Breast epithelium (tissue), 3 donors: ENCODE measurements around the gene ERGIC1.

ENCODE experiments used
- CTCF ChIP-seq, 3 donors: fragments of 450-650 bp; IDR thresholded peaks; one replicate each; pipeline ENCODE4 v1.5.1; 2016 to 2017; ENCODE audit warnings: antibody characterized with exemption in 3 of 3, mild to moderate bottlenecking in 3 of 3, moderate library complexity in 3 of 3
- POLR2A ChIP-seq: fragments of 450-650 bp; IDR thresholded peaks from one replicate; pipeline ENCODE4 v1.6.1; 2016; ENCODE audit warnings: antibody characterized with exemption, mild to moderate bottlenecking, moderate library complexity

- TF ChIP-seq POLR2A, result no peak
- no peak for TF ChIP-seq CTCF (IDR thresholded peaks at IDR 0.05)
These were observed 64.3 kb downstream of the ERGIC1 start for GRCh38 chr5:172898218-172898842.
